Measurements from ENCODE around the gene MYO1H.

Gene MYO1H

DNA sequence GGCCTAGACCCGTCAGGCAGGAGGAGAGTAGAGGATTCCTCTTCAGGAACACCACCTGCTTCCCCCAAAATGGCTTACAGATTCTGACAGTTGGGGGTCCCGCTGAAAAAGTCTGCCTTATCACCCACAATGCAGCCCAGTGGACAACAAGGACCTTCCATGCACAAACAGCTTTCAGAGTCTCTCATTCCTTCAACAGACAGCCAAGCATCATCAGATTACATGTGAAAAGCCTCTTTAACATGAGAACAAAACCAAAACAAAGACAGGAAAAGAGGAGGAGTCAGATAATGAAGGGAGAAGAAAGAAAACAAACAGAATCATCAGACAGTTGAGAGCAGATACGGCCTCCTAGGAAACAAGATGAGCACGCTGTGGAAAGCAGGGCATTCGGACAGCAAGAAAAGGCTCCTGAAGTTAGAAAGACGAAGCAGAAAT is 111.1 kb downstream of the MYO1H start:
- POLR2A ChIA-PET (ENCODE audit: low non-redundant PET), result no interaction called here
- TF ChIP-seq, protein P1, sequence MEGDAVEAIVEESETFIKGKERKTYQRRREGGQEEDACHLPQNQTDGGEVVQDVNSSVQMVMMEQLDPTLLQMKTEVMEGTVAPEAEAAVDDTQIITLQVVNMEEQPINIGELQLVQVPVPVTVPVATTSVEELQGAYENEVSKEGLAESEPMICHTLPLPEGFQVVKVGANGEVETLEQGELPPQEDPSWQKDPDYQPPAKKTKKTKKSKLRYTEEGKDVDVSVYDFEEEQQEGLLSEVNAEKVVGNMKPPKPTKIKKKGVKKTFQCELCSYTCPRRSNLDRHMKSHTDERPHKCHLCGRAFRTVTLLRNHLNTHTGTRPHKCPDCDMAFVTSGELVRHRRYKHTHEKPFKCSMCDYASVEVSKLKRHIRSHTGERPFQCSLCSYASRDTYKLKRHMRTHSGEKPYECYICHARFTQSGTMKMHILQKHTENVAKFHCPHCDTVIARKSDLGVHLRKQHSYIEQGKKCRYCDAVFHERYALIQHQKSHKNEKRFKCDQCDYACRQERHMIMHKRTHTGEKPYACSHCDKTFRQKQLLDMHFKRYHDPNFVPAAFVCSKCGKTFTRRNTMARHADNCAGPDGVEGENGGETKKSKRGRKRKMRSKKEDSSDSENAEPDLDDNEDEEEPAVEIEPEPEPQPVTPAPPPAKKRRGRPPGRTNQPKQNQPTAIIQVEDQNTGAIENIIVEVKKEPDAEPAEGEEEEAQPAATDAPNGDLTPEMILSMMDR (conservative IDR thresholded peaks at IDR 0.05; ENCODE audit: low read depth), result no peak
- no peak overlapping the region for H3K27ac ChIP-seq
- no peak for DNase-seq (ENCODE audit: low spot score)
- CTCF ChIA-PET, result interaction anchor here (0.6 kb wide), 1 partner anchor 526 kb away, joined by 3 read pairs; no protein-coding TSS in a partner anchor

DNA sequence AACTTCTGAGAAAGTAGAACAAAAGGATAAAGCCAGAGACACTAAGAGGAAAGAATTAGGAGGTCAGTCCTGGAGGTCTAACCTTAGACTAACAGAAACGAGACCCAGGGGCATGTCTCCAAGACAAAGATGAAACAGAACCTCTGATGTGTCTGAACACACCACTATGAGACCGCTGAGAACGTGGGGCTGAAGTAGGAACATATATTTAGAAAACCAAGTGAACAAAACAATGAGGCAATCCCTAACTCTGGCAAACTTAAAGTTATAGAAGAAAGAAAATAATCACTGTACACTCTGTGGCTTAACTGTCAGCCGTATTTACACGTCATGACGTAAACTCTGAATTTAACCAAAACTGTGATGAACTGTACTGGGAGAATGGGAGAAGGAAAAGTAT is 111.5 kb downstream of the MYO1H start:
- POLR2A ChIA-PET (ENCODE audit: low non-redundant PET), result no interaction called here
- no peak overlapping the region for H3K27ac ChIP-seq
- CTCF ChIA-PET, result interaction anchor here (0.6 kb wide), 1 partner anchor 526 kb away, joined by 3 read pairs; no protein-coding TSS in a partner anchor

DNA sequence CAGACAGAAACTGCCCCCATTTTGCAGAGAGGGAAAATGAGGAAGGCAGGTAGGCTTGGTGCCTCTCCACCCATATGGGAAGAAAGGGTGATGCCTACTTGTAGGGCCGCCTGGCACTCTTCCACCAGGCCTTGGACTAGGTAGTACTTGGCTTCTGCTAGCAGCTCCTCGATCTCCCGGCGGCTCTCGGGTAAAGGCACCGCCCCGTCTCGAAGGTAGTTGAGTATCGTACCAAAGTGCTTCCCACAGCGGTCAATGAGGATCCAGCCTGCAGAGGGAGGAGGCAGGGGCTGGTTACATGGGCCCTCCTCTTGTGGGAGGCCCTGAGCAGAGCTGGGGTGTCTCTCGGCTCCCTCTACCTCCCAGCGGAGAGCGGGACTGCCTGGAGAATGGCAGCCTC is 112.8 kb downstream of the MYO1H start:
- CTCF ChIA-PET, result no interaction called here
- DNase-seq (ENCODE audit: low spot score), result no peak
- H3K27ac ChIP-seq, result peak overlapping the region; percentile 97
- TF ChIP-seq, protein P1 (conservative IDR thresholded peaks at IDR 0.05; ENCODE audit: low read depth), result no peak
- POLR2A ChIA-PET (ENCODE audit: low non-redundant PET), result no interaction called here

More for the DNA sequence above, 111.5 kb downstream of the MYO1H start:
- TF ChIP-seq, protein P1 (conservative IDR thresholded peaks at IDR 0.05; ENCODE audit: low read depth), result no peak
- no peak for DNase-seq (ENCODE audit: low spot score)

DNA sequence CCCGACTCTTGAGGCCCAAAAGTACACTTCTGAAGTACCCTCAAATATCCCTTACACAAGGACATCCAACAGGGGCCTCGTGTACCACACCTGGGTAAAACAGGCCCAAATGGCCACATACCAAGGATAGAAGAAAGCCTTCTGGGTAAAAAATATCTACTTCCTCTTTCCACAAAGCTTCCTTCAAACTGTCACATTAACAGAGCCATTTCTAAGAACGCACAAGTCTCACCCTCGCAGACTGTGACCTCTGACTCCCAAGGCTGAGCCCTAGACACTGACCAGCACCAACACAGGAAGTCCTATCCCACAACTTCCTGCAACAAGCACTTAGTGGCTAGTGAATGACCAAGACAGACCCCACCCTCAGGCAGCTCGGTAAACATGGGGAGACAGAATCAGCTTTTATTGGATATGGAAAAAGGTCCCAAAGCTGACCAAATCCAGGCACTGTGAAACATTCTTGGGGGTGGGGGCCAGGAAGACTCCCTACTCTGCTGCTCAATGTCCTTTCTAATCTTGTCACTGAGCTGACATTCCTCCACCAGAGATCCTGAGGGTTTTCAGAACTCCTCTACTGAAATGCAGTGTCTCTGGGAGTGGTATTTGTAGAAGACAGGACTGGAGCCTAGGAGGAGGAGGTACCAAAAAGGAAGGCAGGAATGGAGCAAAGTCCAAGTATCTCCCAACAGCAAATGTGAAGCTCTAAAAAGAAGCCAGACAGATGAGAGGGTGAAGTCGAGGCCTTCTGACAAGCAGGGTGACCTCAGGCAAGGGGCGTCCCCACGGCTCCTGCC is 113.5 kb downstream of the MYO1H start:
- no peak for DNase-seq (ENCODE audit: low spot score)
- TF ChIP-seq, protein P1 (conservative IDR thresholded peaks at IDR 0.05; ENCODE audit: low read depth), result no peak
- ChIA-PET POLR2A (ENCODE audit: low non-redundant PET) (no interaction called here), CTCF (interaction anchor here (1.7 kb wide), 1 partner anchor 28 kb away, joined by 9 read pairs; no protein-coding TSS in a partner anchor)
- peak overlapping the region; percentile 97 for H3K27ac ChIP-seq

DNA sequence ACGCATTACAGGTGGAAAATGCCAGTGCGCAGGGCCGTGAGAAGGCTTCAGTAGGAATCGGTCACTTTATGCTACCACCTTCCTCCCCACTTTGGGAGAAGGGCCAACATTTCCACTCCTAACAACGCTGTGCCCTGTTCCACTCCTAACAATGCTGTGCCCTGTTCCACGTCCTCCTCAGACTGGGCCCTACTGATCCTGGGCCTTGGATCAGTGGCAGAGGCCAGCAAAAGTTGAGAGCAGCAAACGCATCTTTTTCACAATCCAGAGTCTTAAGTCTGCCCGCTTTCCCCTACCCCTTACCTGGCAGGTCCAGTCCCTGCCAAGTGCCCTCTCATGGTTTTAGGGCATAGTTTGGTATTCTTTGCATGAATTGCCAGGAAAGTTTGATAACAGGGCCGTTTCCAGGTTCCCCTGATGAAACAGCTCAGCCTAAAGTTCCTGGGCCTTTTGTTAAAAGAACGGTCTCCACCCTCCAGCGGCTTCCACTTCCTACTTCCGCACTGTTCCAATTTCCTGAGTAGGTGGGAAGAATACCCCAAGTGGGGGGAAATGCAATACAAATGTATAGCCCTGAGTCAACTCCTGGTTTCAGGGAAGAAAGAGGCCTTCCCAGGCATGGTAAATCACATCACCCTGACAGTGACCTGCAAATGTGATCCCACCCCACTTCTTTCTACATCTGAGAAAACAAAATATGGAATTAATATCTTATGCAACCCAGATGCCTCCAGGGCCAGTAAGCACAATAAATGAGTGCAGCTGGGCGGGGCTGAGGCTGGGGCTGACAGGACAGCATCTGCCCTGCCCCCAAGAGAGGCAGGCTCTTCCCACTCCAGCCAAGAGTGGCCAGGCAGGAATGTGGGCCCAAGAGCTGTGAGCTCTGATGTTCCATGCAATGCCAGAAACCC is 114.4 kb downstream of the MYO1H start:
- CTCF ChIA-PET, result interaction anchor here (0.5 to 1.8 kb wide), 3 partner anchors 29 to 240 kb away, joined by 3 to 9 read pairs (median 5); no protein-coding TSS in a partner anchor
- POLR2A ChIA-PET (ENCODE audit: low non-redundant PET), result no interaction called here
- TF ChIP-seq, protein P1 (conservative IDR thresholded peaks at IDR 0.05; ENCODE audit: low read depth), result no peak
- DNase-seq (ENCODE audit: low spot score), result peak; percentile 93
- peak overlapping the region; percentile 97 for H3K27ac ChIP-seq

All from RWPE1 (cell line).